Cardiac muscle cell (in vitro differentiated cells and primary cell): ENCODE results near the gene THADA. TPM values are rescaled to one million over a fixed set of nuclear protein-coding genes. Genes with fewer than 3 reads are reported as not detected.
"Not testable (repeated sequence)": the region's sequence is repeated elsewhere in the genome, so short reads cannot be mapped to it uniquely, and the experiment has no call there.

Experiments
- DNase-seq, 2 donors: peaks; one replicate each; pipeline versions ENCODE4 v3.0.0 to v3.0.0-alpha.2; 2010 to 2017; ENCODE audit warnings: low read depth in 1 of 2, low spot score in 1 of 2
- H3K27ac ChIP-seq: fragments of 200-600 bp; sonication (generic); 2 replicates; pipeline ENCODE4 v1.5.1; 2016
- H3K27me3 ChIP-seq: fragments of 200-600 bp; sonication (generic); 2 replicates; pipeline ENCODE4 v1.6.0; 2016; ENCODE audit warnings: control low read depth
- H3K36me3 ChIP-seq: fragments of 200-600 bp; sonication (generic); 2 replicates; pipeline ENCODE4 v1.5.1; 2016; ENCODE audit warnings: control low read depth
- H3K4me1 ChIP-seq: fragments of 200-600 bp; sonication (generic); 2 replicates; pipeline ENCODE4 v1.8.1; 2017; ENCODE audit warnings: low read depth, mild to moderate bottlenecking, mixed run types
- H3K4me3 ChIP-seq: fragments of 200-600 bp; sonication (generic); 2 replicates; pipeline ENCODE4 v1.5.1; 2016; ENCODE audit warnings: mild to moderate bottlenecking
- H3K9me3 ChIP-seq: fragments of 200-600 bp; sonication (generic); 2 replicates; pipeline ENCODE4 v1.5.1; 2017; ENCODE audit warnings: low read depth, mild to moderate bottlenecking, control low read depth
- CTCF ChIP-seq: IDR thresholded peaks from 2 replicates; pipeline ENCODE4 v1.5.1; 2012; ENCODE audit warnings: low read depth, mild to moderate bottlenecking, low read length
- polyA plus RNA-seq: library from polyadenylated mRNA; unstranded; fragments of >200 nt; fragmentation: Nextera tagmentation; extraction: Ambion mirVana; gene quantifications from 2 replicates; pipeline ENCODE4 v1.2.1, GENCODE V29; 2016
- total RNA-seq: library from RNA; depleted of rRNA; stranded (reverse); fragments of >200 nt; gene quantifications from 2 replicates; pipeline ENCODE4 v1.2.3, GENCODE V29; 2016

Gene THADA
- total and polyA plus RNA-seq, 2 experiments from 2014 or later: 11.9 to 17.3 TPM

GRCh38 chr2:43298500-43298899 is 297.3 kb downstream of the THADA start:
- no peak for TF ChIP-seq CTCF
- Histone ChIP-seq H3K27ac (no peak overlapping the region), H3K4me1 (peaks cover 10% of the 10 kb centered on the region), H3K36me3 (no peaks in the 10 kb centered on the region), H3K27me3 (no peaks in the 10 kb centered on the region), H3K9me3 (no peaks in the 10 kb centered on the region), H3K4me3 (no peak overlapping the region)
- no peak for DNase-seq

GRCh38 chr2:43297740-43298139 is 298.1 kb downstream of the THADA start:
- not testable (repeated sequence) for H3K4me3 ChIP-seq, H3K9me3 ChIP-seq, DNase-seq, H3K36me3 ChIP-seq, H3K27ac ChIP-seq, H3K27me3 ChIP-seq
- H3K4me1 ChIP-seq: peaks cover 10% of the 10 kb centered on the region

GRCh38 chr2:43294973-43295603 is 300.8 kb downstream of the THADA start:
- no peak for TF ChIP-seq CTCF
- Histone ChIP-seq H3K4me3 (no peak overlapping the region), H3K36me3 (no peaks in the 10 kb centered on the region), H3K4me1 (peaks cover 10% of the 10 kb centered on the region), H3K27ac (no peak overlapping the region), H3K9me3 (no peaks in the 10 kb centered on the region), H3K27me3 (no peaks in the 10 kb centered on the region)
- DNase-seq: no peak

- TF ChIP-seq CTCF: no peak
- Histone ChIP-seq H3K4me3 (no peak overlapping the region), H3K27ac (peak overlapping the region; percentile 54), H3K9me3 (no peaks in the 10 kb centered on the region), H3K4me1 (peaks cover 10% of the 10 kb centered on the region), H3K36me3 (no peaks in the 10 kb centered on the region), H3K27me3 (no peaks in the 10 kb centered on the region)
- peak; percentile 7 to 98 for DNase-seq
Measured at GRCh38 chr2:43293744-43294695, 301.8 kb downstream of the THADA start.

- DNase-seq: no peak
- TF ChIP-seq CTCF: no peak
- Histone ChIP-seq H3K4me1 (peaks cover 10% of the 10 kb centered on the region), H3K27me3 (no peaks in the 10 kb centered on the region), H3K27ac (no peak overlapping the region), H3K36me3 (no peaks in the 10 kb centered on the region), H3K4me3 (no peak overlapping the region), H3K9me3 (no peaks in the 10 kb centered on the region)
Measured at GRCh38 chr2:43292851-43293743, 302.7 kb downstream of the THADA start.
